ENCODE results near the gene RNF4. TPM values are rescaled to one million over a fixed set of nuclear protein-coding genes. Genes with fewer than 3 reads are reported as not detected.
"Not testable (repeated sequence)": the region's sequence is repeated elsewhere in the genome, so short reads cannot be mapped to it uniquely, and the experiment has no call there.

Gene RNF4
- total RNA-seq, 1 experiment from 2014 or later: 81.4 TPM

DNA sequence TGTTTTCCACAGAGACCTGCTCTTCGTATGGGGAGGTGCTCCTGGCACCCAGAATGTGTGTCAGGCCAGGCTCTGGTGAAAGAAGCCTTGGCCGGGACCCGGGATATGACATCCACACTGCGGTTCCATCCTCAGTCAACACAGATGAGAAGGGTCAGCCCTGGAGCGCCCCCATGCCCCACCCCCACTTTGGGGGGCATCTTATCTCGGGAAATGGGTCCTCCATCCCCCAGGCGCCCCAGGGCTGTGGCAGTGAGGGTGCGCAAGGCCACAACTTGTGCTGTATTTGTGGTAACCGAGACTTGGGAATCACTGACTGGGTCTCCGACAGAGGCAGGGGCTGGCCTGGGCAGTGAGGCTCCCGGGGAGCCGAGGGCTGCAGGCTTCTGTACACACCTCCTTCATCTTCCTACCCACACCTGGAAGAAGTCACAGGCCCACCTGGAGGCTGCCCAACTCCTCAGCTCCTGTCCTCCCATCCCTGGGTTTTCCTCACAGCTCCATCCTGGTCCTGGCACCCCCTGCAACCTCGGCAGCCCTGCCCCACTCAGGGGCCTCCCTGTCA lies 42.1 kb upstream of the RNF4 start:
- peaks cover 8% of the 10 kb centered on the region for H3K4me1 Mint-ChIP-seq (ENCODE audit: insufficient read depth, unreplicated experiment)
- DNase-seq (ENCODE audit: unreplicated experiment): no peak
- ChIA-PET CTCF (interaction anchor here (1.3 kb wide), 1 partner anchor 13 kb away, joined by 3 read pairs; no protein-coding TSS in a partner anchor), POLR2A (no interaction called here)
- TF ChIP-seq, protein P1, sequence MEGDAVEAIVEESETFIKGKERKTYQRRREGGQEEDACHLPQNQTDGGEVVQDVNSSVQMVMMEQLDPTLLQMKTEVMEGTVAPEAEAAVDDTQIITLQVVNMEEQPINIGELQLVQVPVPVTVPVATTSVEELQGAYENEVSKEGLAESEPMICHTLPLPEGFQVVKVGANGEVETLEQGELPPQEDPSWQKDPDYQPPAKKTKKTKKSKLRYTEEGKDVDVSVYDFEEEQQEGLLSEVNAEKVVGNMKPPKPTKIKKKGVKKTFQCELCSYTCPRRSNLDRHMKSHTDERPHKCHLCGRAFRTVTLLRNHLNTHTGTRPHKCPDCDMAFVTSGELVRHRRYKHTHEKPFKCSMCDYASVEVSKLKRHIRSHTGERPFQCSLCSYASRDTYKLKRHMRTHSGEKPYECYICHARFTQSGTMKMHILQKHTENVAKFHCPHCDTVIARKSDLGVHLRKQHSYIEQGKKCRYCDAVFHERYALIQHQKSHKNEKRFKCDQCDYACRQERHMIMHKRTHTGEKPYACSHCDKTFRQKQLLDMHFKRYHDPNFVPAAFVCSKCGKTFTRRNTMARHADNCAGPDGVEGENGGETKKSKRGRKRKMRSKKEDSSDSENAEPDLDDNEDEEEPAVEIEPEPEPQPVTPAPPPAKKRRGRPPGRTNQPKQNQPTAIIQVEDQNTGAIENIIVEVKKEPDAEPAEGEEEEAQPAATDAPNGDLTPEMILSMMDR (IDR thresholded peaks at IDR 0.05; ENCODE audit: unreplicated experiment): no peak
- H3K36me3 Mint-ChIP-seq (ENCODE audit: insufficient read depth, unreplicated experiment): no peaks in the 10 kb centered on the region
- no peak overlapping the region for H3K4me3 Mint-ChIP-seq (ENCODE audit: unreplicated experiment)
- intact Hi-C loops (cut with micrococcal nuclease): no loop called here
- H3K27me3 Mint-ChIP-seq (ENCODE audit: insufficient read depth, unreplicated experiment): peaks cover 27% of the 10 kb centered on the region
- BruUV-seq (replicated peaks): no TSS peak
- H3K27ac Mint-ChIP-seq (ENCODE audit: low read depth, unreplicated experiment): no peak overlapping the region
- no peaks in the 10 kb centered on the region for H3K9me3 Mint-ChIP-seq (ENCODE audit: unreplicated experiment)

DNA sequence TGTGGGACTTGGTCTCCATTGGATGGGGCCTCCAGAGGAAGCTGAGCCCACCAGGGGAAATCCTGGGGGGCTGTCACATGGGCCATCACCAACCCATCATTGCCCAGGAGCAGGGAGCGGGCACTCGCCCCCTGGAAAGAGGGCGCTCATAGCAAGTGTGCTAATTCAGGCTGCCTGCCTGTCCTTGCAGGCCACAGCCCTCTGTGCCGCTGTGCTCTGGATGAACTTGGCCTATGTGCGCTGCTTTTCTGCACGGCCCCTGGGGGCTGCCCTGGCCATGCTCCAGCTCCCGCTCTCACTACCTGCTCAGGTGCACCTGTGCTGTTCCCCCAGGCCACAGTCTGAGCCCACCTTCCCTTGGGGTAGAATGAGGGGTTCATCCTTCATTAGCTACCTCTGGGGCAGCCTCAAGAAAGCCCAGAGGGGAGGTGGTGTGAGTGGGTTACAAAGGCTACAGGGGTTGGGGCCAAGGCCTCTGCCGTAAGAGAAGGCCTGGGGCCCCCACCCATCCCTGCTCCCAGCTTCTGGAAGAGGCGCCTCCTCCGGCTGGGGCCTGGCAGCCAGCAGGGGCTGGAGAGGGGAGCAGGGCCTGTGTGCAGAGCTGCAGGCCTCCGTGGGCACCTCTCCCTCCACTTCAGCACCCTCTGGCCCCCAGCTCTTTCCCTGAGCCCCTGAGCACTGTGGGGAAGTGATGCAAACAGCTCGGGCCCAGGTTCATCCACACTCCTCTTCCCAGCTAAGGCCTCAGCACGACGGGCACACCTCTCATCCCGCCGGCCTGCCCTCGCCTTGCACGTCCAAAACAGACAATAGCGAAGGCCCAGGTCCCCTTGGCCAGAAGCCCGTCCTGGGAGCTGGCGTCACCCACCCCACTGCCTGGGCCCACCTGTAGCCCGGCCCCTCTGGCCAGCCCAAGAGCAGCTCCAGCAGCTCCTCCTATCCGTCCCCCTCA lies 41.2 kb upstream of the RNF4 start:
- Mint-ChIP-seq H3K4me3 (ENCODE audit: unreplicated experiment) (no peak overlapping the region), H3K27me3 (ENCODE audit: insufficient read depth, unreplicated experiment) (peaks cover 18% of the 10 kb centered on the region), H3K27ac (ENCODE audit: low read depth, unreplicated experiment) (no peak overlapping the region), H3K9me3 (ENCODE audit: unreplicated experiment) (no peaks in the 10 kb centered on the region), H3K4me1 (ENCODE audit: insufficient read depth, unreplicated experiment) (peaks cover 8% of the 10 kb centered on the region), H3K36me3 (ENCODE audit: insufficient read depth, unreplicated experiment) (no peaks in the 10 kb centered on the region)
- intact Hi-C loops (cut with micrococcal nuclease): no loop called here
- no peak for DNase-seq (ENCODE audit: unreplicated experiment)
- BruUV-seq (replicated peaks): no TSS peak
- POLR2A ChIA-PET: interaction anchor here (0.6 kb wide), 1 partner anchor 345 kb away, joined by 3 read pairs; no protein-coding TSS in a partner anchor
- CTCF ChIA-PET: interaction anchor here (0.5 to 1.4 kb wide), 4 partner anchors 9 to 148 kb away, joined by 3 to 9 read pairs (median 3); partner anchors contain the start of genes CFAP99 and ZFYVE28
- TF ChIP-seq, protein P1 (IDR thresholded peaks at IDR 0.05; ENCODE audit: unreplicated experiment): no peak

- intact Hi-C loops (cut with micrococcal nuclease): no loop called here
- Mint-ChIP-seq H3K4me3 (ENCODE audit: unreplicated experiment) (no peak overlapping the region), H3K9me3 (ENCODE audit: unreplicated experiment) (no peaks in the 10 kb centered on the region), H3K27me3 (ENCODE audit: insufficient read depth, unreplicated experiment) (peaks cover 16% of the 10 kb centered on the region), H3K36me3 (ENCODE audit: insufficient read depth, unreplicated experiment) (no peaks in the 10 kb centered on the region), H3K27ac (ENCODE audit: low read depth, unreplicated experiment) (no peak overlapping the region), H3K4me1 (ENCODE audit: insufficient read depth, unreplicated experiment) (peaks cover 8% of the 10 kb centered on the region)
- no peak for DNase-seq (ENCODE audit: unreplicated experiment)
- no TSS peak for BruUV-seq (replicated peaks)
- ChIA-PET POLR2A (no interaction called here), CTCF (interaction anchor here (0.6 to 1.4 kb wide), 2 partner anchors 9 to 10 kb away, joined by 3 to 9 read pairs; partner anchors contain the start of genes CFAP99 and ZFYVE28)
- TF ChIP-seq, protein P1 (IDR thresholded peaks at IDR 0.05; ENCODE audit: unreplicated experiment): no peak
These were observed 40.3 kb upstream of the RNF4 start for GRCh38 chr4:2428496-2429213.

GRCh38 chr4:2429945-2430757 lies 38.8 kb upstream of the RNF4 start:
- BruUV-seq (replicated peaks); H3K27ac Mint-ChIP-seq (ENCODE audit: low read depth, unreplicated experiment); intact Hi-C loops (cut with micrococcal nuclease); H3K4me3 Mint-ChIP-seq (ENCODE audit: unreplicated experiment); H3K9me3 Mint-ChIP-seq (ENCODE audit: unreplicated experiment); POLR2A ChIA-PET; H3K4me1 Mint-ChIP-seq (ENCODE audit: insufficient read depth, unreplicated experiment); CTCF ChIA-PET; H3K36me3 Mint-ChIP-seq (ENCODE audit: insufficient read depth, unreplicated experiment): not testable (repeated sequence)
- peak; percentile 65 for DNase-seq (ENCODE audit: unreplicated experiment)
- H3K27me3 Mint-ChIP-seq (ENCODE audit: insufficient read depth, unreplicated experiment): peaks cover 19% of the 10 kb centered on the region

All from MCF 10A (cell line).